ENCODE results near the gene SFTA2. TPM values are rescaled to one million over a fixed set of nuclear protein-coding genes. Genes with fewer than 3 reads are reported as not detected.

SFTA2 gene
- not detected in 2 replicates for total RNA-seq

DNA sequence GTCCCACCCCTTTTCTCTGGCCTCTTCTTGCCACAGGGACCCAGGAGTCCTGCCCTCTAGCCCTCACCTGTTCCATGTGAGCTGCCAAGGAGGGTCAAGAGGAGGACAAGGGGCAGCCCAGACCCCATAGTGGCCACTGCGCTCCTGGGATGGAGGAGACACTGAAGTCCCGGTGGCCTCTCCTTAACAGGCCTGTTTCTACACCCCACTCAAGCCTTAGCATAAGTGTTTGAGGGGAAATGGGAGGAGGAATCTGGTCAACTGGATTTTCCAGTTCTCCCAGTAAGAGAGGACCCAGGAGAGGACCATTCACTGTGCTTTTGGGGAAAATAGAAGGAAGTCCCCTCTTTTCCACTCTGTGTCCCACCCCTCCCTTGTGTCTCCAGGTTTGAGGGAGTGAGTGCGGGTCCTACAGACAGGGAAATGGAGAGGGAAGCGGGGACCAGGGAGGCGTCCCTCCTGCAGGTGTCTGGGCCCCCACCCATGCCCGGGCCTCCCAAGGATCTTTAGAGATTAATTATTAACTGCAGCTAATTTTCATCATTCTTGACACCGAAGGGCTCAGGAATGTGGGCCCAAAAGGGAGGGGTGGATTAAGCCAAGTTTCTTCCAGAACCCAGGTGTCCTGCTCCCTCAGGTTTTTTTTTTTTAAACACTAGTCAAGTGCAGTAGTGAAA lies at the start of gene SFTA2:
Gene SFTA2 (minus strand): TSS at position 202 of the 677 bp plus-strand sequence. CDS start 74 bp downstream, at position 128.

DNA sequence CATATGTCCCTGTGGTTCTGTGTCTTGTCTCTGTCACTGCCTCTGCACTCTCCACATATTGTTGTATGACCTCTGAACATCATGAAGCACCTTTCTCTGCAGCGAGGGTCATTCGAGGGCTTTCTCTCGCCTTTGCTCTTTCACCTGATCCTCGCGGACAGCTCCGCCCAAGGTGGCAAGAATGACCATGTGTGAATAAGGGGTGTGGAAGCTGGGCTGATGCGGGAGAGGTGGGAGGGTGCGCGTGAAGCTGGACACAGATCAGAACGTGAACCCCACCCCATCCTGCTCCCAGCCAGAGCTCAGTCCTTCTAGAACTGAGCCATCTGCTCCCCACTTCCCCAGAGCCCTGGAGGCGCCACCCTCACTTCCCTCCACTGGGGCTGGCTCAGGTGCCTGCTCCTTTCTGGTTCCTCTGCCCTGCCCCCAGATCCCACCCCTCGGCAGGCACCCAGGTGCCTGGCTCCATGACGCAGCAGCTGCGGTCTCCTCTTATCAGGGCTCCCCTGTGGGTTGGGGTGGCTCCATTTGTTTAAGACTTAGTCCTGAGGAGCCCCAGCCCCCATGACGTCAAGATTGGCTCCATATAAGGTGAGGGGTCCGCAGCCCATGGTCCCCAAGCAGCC lies 8.5 kb upstream of the SFTA2 start, which contains the start of gene MUCL3:
Gene MUCL3 (plus strand): TSS at position 613 of the 626 bp plus-strand sequence. CDS start 27 bp downstream, outside the sequence.

DNA sequence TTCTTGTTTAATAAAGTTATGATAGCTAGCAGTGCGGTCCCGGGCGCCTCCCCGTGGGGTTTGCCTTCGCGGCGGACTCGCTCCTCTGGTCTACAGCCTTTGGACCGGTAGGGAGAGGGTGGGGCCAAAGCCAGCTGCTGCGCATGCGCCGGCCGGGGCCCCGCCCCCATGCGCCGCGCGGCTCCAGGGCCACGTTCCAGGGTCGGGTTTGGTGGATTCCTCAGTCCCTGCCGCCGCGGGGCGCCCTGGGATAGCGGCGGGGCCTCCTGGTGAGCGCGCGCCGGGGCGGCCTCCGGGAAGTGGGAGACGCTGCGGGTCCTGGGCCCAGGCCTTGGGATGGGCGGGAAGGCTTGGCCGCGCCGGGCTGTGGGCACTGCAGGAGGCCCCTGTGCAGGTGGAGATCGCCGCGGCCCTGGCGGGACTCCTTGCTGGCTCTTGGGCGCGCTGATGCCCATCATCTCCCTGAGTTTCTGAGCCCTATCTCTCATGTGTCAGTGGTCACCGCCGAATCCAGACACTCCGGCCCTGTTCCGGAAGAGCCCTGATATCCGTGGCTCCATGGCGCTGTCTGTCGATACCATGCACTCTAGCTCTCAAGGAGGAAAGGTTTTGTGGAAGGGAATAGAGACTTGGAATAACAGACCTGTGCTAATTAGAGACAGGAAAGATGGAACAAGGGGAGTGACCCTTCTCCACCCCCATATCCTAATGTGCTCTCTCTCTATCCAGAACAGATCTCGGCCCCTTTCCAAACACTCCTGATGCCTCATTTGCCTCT lies 17.7 kb downstream of the SFTA2 start, which contains the start of gene VARS2:
Gene VARS2 (plus strand): TSS at position 163 of the 778 bp plus-strand sequence. CDS start 599 bp downstream, at position 762.

DNA sequence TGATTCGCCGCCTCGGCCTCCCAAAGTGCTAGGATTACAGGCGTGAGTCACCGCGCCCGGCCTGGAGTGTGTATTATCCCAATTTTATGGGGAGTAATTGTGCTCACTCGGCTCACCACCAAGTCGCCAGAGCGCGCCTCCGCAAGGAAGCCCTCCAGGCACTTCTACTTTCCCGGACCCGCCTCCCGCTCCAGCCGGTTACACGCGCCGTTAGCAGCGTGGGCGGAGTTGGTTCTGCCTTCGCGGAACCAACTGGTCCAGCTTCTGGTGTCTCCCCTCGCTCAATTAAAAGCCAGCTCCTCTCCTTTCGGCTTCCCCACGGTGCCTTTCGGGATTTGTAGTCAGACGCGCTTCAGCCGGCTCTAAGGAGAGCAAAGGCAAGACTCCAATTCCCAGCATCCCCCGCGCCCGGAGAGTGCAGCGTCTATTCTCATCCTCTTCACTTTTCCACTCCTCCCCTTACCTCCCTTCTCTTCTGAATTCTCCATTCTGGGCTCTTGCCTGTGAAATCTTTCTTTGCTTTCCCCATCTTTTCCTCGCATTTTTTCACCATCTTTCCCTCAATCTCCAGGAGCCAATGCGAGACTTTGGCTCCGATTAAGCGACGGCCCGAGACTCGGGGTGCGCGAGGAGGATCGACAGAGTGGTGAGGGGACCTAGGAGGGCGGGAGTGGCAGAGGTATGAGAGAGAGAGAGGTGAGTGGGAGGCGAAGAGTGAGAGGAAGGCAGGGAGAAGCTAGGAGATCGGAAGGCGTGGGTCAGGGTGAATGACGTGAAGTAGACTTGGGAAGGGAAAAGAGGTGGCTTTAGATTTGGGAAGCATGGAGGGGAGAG lies 24.0 kb downstream of the SFTA2 start, which contains the start of gene GTF2H4:
Gene GTF2H4 (plus strand): TSS at position 450 of the 834 bp plus-strand sequence.

DNA sequence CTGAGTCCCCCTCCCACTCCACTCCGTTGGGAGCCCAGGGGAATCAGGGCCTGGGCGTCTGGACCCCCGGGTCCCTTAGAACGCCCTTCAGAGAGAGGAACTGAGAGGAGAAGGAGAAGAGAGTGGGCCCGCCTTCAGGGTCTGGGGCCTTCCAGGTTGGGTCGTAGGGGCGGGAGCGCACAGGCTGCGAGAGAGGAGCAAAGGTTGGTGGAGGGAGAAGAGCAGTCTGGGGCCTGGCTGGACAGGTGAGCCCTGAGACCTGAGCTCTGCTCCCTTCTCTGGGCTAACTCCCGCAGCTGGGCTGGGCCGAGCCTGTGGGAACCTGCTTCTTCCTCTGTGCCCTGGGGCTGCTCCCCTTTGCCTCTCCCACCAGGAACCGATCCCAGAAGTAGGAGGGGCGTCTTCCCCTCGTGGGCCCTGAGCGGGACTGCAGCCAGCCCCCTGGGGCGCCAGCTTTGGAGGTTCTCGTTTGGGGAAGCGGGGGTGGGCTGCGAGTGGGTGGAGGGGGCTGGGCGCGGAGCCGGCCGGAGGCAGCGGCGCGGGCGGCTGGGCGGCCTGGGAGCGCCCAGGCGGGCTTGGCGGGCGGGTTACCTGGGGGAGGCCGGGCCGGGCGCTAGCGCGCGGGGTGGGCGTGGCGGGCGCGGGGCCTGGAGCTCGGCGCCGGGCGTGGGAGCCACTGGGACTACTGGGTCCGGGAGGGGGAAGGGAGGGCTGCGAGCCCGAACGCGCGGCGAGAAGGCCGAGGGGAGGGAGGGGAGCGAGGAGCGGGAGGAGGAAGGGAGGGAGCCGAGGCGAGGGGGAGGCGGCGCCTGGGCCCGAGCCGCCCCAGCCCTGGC lies 48.1 kb downstream of the SFTA2 start, which contains the start of gene DDR1:
Gene DDR1 (plus strand): TSS at position 835 of the 836 bp plus-strand sequence. CDS start 4,211 bp downstream, outside the sequence.

Other genes starting within 250 kb of the SFTA2 start
- gene PPP1R18, start 245.5 kb downstream of the SFTA2 start, total RNA-seq: 48.1 and 49.8 TPM in 2 replicates
- gene NRM, start 241.2 kb downstream of the SFTA2 start, total RNA-seq: 1.9 and 3.8 TPM in 2 replicates
- 6.2 and 7.5 TPM in 2 replicates for gene MDC1, start 214.9 kb downstream of the SFTA2 start, total RNA-seq
- gene TUBB, start 211.8 kb downstream of the SFTA2 start, total RNA-seq: 311 and 367 TPM in 2 replicates
- gene FLOT1, start 189.5 kb downstream of the SFTA2 start, total RNA-seq: 31.5 and 64.0 TPM in 2 replicates
- gene IER3, start 187.6 kb downstream of the SFTA2 start, total RNA-seq: 160 and 166 TPM in 2 replicates
- gene DDR1, start 47.7 kb downstream of the SFTA2 start, total RNA-seq: 8.1 and 8.8 TPM in 2 replicates
- 10.1 and 16.3 TPM in 2 replicates for gene GTF2H4, start 24.0 kb downstream of the SFTA2 start, total RNA-seq
- 15.9 and 27.8 TPM in 2 replicates for gene VARS2, start 17.9 kb downstream of the SFTA2 start, total RNA-seq
- gene MUCL3, start 8.8 kb upstream of the SFTA2 start, total RNA-seq: not detected in 2 replicates
- not detected in 2 replicates for gene MUC21, start 51.5 kb upstream of the SFTA2 start, total RNA-seq
- not detected in 2 replicates for gene MUC22, start 78.3 kb upstream of the SFTA2 start, total RNA-seq
- gene C6orf15, start 180.4 kb upstream of the SFTA2 start, total RNA-seq: not detected in 2 replicates
- gene PSORS1C1, start 182.6 kb upstream of the SFTA2 start, total RNA-seq: 1.3 and 3.3 TPM in 2 replicates
- gene CDSN, start 188.3 kb upstream of the SFTA2 start, total RNA-seq: not detected in 2 replicates
- not detected in 2 replicates for gene PSORS1C2, start 206.9 kb upstream of the SFTA2 start, total RNA-seq
- gene CCHCR1, start 225.6 kb upstream of the SFTA2 start, total RNA-seq: 12.3 and 17.3 TPM in 2 replicates
- gene TCF19, start 226.4 kb upstream of the SFTA2 start, total RNA-seq: 15.6 and 24.5 TPM in 2 replicates
- gene POU5F1, start 238.5 kb upstream of the SFTA2 start, total RNA-seq: not detected in 2 replicates

Measured in epithelial cell of umbilical artery (primary cell).